ENCODE measurements around the gene CIROP. TPM values are rescaled to one million over a fixed set of nuclear protein-coding genes. Genes with fewer than 3 reads are reported as not detected.

Gene CIROP
- total RNA-seq, 4 donors from 2014 or later: not detected

DNA sequence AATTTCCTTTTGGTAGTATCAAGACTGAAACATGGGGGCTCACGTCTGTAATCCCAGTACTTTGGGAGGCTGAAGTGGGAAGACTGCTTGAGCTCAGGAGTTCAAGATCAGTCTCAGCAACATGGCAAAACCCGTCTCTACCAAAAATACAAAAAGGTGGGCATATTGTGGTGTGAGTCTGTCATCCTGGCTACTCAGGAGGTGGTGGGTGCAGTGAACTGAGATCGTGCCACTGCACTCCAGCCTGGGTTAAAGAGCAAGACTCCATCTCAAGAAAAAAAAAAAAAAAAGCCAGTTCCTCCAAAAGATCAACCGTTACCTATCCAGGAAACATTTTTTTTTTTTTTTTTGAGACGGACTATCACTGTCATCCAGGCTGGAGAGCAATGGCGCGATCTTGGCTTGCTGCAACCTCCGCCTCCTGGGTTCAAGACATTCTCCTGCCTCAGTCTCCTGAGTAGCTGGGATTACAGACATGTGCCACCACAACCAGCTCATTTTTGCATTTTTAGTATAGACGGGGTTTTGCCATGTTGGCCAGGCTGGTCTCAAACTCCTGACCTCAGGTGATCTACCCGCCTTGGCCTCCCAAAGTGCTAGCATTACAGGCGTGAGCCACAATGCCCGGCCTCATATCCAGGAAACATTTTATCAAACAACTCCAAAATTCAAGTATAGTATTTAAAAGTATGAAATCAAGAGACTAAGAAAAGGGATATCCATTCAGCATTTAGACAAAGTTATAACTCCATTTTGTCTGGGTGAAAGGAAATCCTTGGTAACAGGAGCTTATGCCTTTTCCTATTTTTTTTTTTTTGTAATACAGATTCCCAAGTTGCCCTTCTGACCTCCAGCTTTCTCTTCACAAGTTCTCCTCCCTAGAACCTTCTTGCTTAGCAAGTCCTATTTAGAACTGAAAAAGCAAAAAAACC lies 13.2 kb downstream of the CIROP start:
- H3K36me3 ChIP-seq: peaks cover 60% of the 10 kb centered on the region

DNA sequence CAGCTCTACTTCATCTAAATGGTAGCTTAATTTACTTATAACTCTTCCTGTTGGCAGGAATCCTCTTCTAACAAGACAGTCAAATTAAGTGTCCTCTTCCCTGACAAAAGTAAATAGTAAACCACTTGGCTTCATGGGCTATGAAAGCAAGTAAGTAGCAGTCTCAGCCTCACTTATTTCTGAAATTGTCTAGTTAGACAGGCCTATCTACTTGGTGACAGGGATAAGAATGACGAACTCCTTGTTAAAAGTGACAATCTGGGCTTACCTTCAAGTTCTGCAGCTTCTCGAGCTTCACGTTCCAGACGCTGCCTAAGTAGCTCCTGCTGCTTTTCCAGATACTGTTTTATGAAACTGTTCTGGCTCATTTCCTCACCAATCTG lies 14.5 kb downstream of the CIROP start:
- no peaks in the 10 kb centered on the region for H3K27me3 ChIP-seq
- H3K4me1 ChIP-seq: peaks cover 25% of the 10 kb centered on the region
- no peak for DNase-seq (ENCODE audit: low spot score in 2 of 2)
- 67% methylated on average over 4 of the region's 4 CpGs for WGBS
- TF ChIP-seq POLR2AphosphoS5 (IDR thresholded peaks at IDR 0.05): no peak
- TF ChIP-seq, protein P1, sequence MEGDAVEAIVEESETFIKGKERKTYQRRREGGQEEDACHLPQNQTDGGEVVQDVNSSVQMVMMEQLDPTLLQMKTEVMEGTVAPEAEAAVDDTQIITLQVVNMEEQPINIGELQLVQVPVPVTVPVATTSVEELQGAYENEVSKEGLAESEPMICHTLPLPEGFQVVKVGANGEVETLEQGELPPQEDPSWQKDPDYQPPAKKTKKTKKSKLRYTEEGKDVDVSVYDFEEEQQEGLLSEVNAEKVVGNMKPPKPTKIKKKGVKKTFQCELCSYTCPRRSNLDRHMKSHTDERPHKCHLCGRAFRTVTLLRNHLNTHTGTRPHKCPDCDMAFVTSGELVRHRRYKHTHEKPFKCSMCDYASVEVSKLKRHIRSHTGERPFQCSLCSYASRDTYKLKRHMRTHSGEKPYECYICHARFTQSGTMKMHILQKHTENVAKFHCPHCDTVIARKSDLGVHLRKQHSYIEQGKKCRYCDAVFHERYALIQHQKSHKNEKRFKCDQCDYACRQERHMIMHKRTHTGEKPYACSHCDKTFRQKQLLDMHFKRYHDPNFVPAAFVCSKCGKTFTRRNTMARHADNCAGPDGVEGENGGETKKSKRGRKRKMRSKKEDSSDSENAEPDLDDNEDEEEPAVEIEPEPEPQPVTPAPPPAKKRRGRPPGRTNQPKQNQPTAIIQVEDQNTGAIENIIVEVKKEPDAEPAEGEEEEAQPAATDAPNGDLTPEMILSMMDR (IDR thresholded peaks at IDR 0.05): no peak
- no peak for TF ChIP-seq POLR2A (IDR thresholded peaks at IDR 0.05)
- TF ChIP-seq EP300 (IDR thresholded peaks at IDR 0.05): no peak
- no peak overlapping the region for H3K27ac ChIP-seq
- peaks cover 73% of the 10 kb centered on the region for H3K36me3 ChIP-seq
- no peaks in the 10 kb centered on the region for H3K9me3 ChIP-seq
- no peak overlapping the region for H3K4me3 ChIP-seq

More for the DNA sequence above, 13.2 kb downstream of the CIROP start:
- WGBS: 82% methylated on average over 12 of the region's 12 CpGs
- no peaks in the 10 kb centered on the region for H3K27me3 ChIP-seq
- peaks cover 29% of the 10 kb centered on the region for H3K4me1 ChIP-seq
- DNase-seq (ENCODE audit: low spot score in 2 of 2): no peak
- H3K9me3 ChIP-seq: no peaks in the 10 kb centered on the region
- no peak overlapping the region for H3K27ac ChIP-seq
- no peak overlapping the region for H3K4me3 ChIP-seq
- no peak for TF ChIP-seq POLR2AphosphoS5 (IDR thresholded peaks at IDR 0.05)
- no peak for TF ChIP-seq POLR2A (IDR thresholded peaks at IDR 0.05)
- TF ChIP-seq EP300 (IDR thresholded peaks at IDR 0.05): no peak
- TF ChIP-seq, protein P1 (IDR thresholded peaks at IDR 0.05): no peak

DNA sequence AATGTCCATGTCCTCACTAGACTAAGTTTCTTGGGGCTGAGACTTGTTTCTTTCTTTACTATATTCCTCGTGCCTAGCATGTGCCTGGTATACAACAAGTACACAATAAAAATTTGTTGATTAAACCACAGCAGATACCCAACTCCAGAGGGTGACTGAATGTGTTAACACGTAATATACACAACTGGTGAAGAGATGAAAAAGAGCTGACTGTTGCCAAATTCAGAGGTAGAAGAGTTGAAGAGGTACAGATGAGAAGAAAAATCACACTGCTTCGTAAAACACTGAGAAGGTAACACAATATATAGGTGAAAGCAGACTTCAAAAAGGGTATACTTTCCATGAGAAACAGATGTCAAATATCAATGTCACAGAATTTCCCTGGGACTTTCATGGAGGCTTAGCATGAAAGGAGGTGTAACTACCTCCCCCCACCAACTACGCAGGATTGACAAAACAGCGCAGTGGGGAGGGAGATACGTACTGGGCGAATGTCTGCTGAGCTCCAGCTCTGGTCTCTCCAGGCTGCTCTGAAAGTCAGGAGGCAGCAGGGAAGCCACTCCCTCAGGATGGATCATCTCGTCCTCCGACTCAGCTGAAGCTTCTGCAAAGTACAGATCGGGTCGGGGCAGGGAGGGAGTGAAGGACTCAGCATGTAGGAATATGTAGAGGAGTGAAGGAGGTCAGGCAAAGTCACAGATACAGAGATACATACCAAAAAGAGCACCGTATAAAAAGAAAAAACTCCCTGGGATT lies 15.1 kb downstream of the CIROP start:
- peaks cover 79% of the 10 kb centered on the region for H3K36me3 ChIP-seq
- no peak overlapping the region for H3K27ac ChIP-seq
- 91% methylated on average over 12 of the region's 12 CpGs for WGBS
- peaks cover 25% of the 10 kb centered on the region for H3K4me1 ChIP-seq
- no peaks in the 10 kb centered on the region for H3K27me3 ChIP-seq
- no peaks in the 10 kb centered on the region for H3K9me3 ChIP-seq
- no peak for DNase-seq (ENCODE audit: low spot score in 2 of 2)
- no peak overlapping the region for H3K4me3 ChIP-seq
- TF ChIP-seq POLR2AphosphoS5 (IDR thresholded peaks at IDR 0.05) (no peak), POLR2A (IDR thresholded peaks at IDR 0.05) (no peak), EP300 (IDR thresholded peaks at IDR 0.05) (no peak)
- TF ChIP-seq, protein P1 (IDR thresholded peaks at IDR 0.05): no peak

DNA sequence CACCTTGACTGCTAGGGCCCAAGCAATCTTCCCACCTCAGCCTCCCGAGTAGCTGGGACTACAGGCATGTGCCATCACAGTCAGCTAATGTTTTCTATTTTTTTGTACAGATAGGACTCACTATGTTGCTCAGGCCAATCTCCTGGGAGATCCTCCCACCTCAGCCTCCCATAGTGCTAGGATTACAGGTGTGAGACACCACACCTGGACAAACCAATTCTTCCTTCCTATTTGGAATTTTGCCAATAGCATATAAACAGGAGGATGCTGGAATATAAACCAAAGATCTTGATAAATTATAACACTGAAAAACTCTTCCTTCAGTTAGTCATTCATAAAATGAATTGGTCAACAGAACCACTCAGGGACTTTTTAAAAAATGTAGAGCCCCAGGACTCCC lies 18.2 kb downstream of the CIROP start:
- no peak overlapping the region for H3K4me3 ChIP-seq
- H3K9me3 ChIP-seq: no peaks in the 10 kb centered on the region
- no peak overlapping the region for H3K27ac ChIP-seq
- 94% methylated on average over 1 of the region's 1 CpG for WGBS
- H3K36me3 ChIP-seq: peaks cover 90% of the 10 kb centered on the region
- TF ChIP-seq EP300 (IDR thresholded peaks at IDR 0.05): no peak
- TF ChIP-seq POLR2A (IDR thresholded peaks at IDR 0.05): no peak
- TF ChIP-seq, protein P1 (IDR thresholded peaks at IDR 0.05): no peak
- no peak for TF ChIP-seq POLR2AphosphoS5 (IDR thresholded peaks at IDR 0.05)
- no peak for DNase-seq (ENCODE audit: low spot score in 2 of 2)
- H3K27me3 ChIP-seq: no peaks in the 10 kb centered on the region
- no peaks in the 10 kb centered on the region for H3K4me1 ChIP-seq

DNA sequence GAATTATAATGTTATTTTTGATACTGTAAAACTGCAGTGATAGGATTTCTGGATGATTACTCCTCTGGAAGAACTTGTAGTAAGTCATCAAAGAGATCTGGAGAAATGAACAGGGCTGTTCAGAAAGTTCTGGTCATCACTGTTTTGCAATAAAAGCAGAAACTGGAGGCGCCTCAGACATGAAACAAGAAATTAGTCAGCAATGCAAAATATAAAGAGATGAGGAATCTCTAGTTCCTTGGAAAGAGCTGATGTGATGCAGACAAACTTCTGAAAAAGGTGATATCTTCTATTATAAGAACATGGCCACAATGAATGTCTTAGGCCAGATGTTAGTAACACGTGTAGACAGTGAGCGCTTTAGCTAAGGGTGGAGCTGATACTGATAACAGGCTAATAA lies 19.3 kb downstream of the CIROP start:
- H3K4me3 ChIP-seq: no peak overlapping the region
- TF ChIP-seq EP300 (IDR thresholded peaks at IDR 0.05): no peak
- H3K27me3 ChIP-seq: no peaks in the 10 kb centered on the region
- H3K9me3 ChIP-seq: no peaks in the 10 kb centered on the region
- peaks cover 95% of the 10 kb centered on the region for H3K36me3 ChIP-seq
- 81% methylated on average over 3 of the region's 3 CpGs for WGBS
- no peak overlapping the region for H3K27ac ChIP-seq
- no peak for DNase-seq (ENCODE audit: low spot score in 2 of 2)
- no peaks in the 10 kb centered on the region for H3K4me1 ChIP-seq

Measured in suprapubic skin (tissue), 4 donors.